ENCODE data around the gene KCNIP1. TPM values are rescaled to one million over a fixed set of nuclear protein-coding genes. Genes with fewer than 3 reads are reported as not detected.

The KCNIP1 gene
- total and polyA plus RNA-seq, 2 of the 8 experiments (the other 6 are each of a cell fraction or from before 2014, with no cell fraction given) = 0.52 to 0.83 TPM

GRCh38 chr5:170489199-170489598 lies 14.6 kb upstream of the KCNIP1 start (continued):
- TF ChIP-seq POLR2AphosphoS5 (IDR thresholded peaks at IDR 0.05; ENCODE audit: low read depth, low read length) (no peak), USF2 (IDR thresholded peaks at IDR 0.05; ENCODE audit: low read length) (no peak)

All from H1 (cell line).